22Rv1 (cell line): ENCODE measurements around the gene LPCAT2.

Experiments
- H3K27ac ChIP-seq: fragments of 450-650 bp; 2 replicates; pipeline ENCODE4 v1.5.1; 2017
- ZFX ChIP-seq: fragments of 450-650 bp; IDR thresholded peaks from 2 replicates; pipeline ENCODE4 v1.6.1; 2017; ENCODE audit warnings: antibody characterized with exemption, borderline replicate concordance
- TF ChIP-seq, protein P1 (sequence below): fragments of 450-650 bp; IDR thresholded peaks from 2 replicates; pipeline ENCODE4 v1.5.1; 2017; ENCODE audit warnings: mild to moderate bottlenecking

The LPCAT2 gene

DNA sequence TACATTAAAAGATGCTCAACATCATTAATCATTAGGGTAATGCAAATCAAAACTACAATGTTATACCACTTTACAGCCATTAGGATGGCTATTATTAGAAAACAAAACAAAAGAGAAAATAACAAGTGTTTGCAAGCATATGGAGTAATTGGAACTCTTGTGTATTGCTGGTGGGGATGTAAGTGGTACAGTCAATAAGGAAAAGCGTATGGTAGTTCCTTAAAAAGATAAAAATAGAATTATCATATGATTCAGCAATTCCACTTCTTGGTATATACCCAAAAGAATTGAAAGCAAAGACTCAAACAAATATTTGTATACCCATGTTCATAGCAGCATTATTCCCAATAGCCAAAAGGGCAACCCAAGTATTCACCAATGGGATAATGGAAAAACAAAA, 56.2 kb downstream of the LPCAT2 start:
- no peak overlapping the region for H3K27ac ChIP-seq
- TF ChIP-seq ZFX, result no peak
- TF ChIP-seq, protein P1, sequence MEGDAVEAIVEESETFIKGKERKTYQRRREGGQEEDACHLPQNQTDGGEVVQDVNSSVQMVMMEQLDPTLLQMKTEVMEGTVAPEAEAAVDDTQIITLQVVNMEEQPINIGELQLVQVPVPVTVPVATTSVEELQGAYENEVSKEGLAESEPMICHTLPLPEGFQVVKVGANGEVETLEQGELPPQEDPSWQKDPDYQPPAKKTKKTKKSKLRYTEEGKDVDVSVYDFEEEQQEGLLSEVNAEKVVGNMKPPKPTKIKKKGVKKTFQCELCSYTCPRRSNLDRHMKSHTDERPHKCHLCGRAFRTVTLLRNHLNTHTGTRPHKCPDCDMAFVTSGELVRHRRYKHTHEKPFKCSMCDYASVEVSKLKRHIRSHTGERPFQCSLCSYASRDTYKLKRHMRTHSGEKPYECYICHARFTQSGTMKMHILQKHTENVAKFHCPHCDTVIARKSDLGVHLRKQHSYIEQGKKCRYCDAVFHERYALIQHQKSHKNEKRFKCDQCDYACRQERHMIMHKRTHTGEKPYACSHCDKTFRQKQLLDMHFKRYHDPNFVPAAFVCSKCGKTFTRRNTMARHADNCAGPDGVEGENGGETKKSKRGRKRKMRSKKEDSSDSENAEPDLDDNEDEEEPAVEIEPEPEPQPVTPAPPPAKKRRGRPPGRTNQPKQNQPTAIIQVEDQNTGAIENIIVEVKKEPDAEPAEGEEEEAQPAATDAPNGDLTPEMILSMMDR, result no peak

DNA sequence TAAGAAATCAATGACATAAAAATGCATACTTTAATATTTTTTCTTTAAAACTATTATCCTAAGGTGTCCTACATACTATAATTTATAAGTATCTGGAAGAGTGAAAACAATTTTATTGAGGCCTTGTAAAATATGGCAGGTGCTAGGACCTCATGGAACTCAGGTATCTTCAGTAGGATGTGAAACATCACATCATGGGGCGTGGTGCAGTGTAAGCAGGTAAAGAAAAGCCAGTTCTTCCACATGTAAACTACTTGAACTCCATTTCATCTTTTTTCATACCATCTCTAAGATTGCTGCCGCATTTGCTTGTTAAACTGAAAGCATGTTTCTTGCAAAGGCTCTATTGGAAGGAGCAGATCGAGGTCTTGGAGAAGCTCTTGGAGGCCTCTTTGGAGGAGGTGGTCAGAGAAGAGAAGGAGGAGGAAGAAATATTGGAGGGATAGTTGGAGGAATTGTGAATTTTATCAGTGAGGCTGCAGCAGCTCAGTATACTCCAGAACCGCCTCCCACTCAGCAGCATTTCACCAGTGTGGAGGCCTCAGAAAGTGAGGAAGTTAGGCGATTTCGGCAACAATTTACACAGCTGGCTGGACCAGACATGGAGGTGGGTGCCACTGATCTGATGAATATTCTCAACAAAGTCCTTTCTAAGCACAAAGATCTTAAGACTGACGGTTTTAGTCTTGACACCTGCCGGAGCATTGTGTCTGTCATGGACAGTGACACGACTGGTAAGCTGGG, 57.7 kb downstream of the LPCAT2 start, which contains the start of gene CAPNS2:
TSS of gene CAPNS2 (plus strand) at position 253 of the 744 bp plus-strand sequence. CDS start at position 326, 73 bp downstream.
- TF ChIP-seq, protein P1, result no peak
- TF ChIP-seq ZFX, result no peak
- no peak within 1 kb of the TSS for H3K27ac ChIP-seq

DNA sequence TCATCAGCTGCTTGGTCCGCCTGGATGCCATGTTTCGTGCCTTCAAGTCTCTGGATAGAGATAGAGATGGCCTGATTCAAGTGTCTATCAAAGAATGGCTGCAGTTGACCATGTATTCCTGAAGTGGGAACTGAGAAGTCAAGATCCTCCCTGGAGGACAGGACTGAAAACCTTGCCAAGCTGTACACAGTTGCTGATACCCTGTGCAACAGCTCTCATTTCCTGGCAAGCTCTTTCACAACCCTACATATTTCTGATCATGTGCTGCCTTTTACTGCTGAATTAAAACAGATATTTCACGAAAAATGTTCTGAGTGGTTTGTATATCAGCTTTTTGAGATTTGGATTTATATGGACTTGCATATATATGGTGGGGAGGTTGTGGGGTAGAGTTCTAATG, 58.5 kb downstream of the LPCAT2 start:
- no peak overlapping the region for H3K27ac ChIP-seq

DNA sequence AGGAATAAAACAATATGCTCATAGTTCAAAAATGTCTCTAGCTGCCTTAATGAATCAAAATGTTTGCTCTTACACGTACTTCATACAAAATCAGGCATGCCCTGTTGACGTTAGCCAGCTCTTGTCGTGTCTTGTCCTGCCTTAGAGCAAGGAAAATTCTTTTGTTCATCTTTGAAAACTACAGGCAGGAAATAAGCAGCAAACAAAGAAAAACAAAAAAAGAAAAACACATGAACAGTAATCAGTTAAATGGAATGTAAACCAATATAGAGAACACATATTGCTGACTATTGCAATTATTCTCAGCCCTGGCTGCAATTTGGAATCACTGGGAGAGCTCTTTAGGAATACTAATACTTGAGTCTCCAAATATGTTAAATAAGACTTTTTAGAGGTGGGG, 59.3 kb downstream of the LPCAT2 start:
- TF ChIP-seq, protein P1, result no peak
- no peak for TF ChIP-seq ZFX
- H3K27ac ChIP-seq, result no peak overlapping the region

More for the DNA sequence above, 58.5 kb downstream of the LPCAT2 start:
- TF ChIP-seq ZFX, result no peak
- TF ChIP-seq, protein P1, result no peak

DNA sequence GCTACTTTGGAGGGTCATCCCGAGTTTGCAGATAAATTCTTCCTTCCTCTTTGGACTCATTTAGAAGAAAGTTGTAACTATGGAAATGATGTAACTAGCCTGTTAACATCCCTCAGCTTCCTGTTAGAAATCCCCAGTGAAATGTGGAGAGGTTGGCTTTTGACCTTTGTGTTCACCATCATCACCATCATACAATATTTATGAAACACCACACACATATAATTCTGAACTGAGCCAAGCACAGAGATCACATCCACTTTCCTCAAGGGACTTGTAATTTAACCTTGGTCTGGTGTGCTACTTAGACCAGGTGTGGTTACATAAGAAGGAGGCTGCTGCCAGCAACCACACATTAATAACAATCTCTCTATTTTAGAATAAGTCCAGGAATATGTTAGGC, 60.2 kb downstream of the LPCAT2 start:
- TF ChIP-seq ZFX, result no peak
- TF ChIP-seq, protein P1, result no peak
- no peak overlapping the region for H3K27ac ChIP-seq

DNA sequence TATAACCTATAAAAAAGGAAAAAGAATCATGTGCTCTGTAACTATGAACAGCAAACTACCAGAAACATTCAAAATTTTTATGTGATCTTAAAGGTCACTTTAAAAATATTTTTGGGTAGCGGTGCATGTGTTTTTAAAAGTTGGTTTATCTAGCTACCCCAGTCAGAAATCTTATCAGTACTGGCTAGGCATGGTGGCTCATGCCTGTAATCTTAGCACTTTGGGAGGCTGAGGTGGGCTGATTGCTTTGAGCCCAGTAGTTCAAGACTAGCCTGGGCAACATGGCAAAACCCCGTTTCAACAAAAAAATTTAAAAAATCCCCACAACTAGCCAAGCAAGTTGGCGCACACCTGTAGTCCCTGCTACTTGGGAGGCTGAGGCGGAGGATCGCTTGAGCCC, 61.3 kb downstream of the LPCAT2 start:
- no peak overlapping the region for H3K27ac ChIP-seq
- TF ChIP-seq ZFX, result no peak
- TF ChIP-seq, protein P1, result no peak

DNA sequence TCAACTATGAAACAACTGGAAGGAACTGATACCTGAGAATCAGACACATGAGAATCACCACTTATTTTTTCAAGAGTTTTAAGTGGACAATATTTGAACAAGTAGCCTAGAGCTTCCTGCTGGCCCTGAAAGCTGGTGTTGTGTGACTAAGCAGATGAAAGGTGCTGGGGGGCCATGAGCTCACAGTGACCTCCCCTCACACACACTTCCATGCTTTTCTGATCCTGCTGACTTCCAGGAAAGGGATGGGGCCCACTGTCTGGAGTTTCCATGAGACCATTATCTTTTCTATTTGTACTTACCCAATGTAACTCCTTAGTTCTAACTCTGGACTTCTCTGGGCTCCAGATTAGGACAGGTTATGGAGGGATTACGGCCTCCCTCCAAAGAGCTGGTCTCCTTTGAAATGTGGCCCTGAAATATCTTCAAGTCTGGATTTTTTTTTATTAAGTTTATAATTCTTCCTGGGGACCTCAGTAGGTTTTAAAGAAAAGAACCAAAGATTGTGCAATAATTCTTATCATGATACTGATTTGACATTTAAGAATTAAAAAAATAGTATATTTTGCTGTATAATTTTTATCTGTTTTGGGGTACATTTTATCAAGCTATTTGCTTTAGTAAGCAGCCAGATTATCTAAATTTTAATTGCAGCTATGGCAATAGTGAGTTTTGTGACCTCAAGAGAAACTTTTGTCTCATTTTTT, 62.5 kb downstream of the LPCAT2 start:
- no peak for TF ChIP-seq ZFX
- TF ChIP-seq, protein P1, result no peak
- H3K27ac ChIP-seq, result no peak overlapping the region
